ENCODE measurements around the gene RASAL3.

- TF ChIP-seq, protein P1, sequence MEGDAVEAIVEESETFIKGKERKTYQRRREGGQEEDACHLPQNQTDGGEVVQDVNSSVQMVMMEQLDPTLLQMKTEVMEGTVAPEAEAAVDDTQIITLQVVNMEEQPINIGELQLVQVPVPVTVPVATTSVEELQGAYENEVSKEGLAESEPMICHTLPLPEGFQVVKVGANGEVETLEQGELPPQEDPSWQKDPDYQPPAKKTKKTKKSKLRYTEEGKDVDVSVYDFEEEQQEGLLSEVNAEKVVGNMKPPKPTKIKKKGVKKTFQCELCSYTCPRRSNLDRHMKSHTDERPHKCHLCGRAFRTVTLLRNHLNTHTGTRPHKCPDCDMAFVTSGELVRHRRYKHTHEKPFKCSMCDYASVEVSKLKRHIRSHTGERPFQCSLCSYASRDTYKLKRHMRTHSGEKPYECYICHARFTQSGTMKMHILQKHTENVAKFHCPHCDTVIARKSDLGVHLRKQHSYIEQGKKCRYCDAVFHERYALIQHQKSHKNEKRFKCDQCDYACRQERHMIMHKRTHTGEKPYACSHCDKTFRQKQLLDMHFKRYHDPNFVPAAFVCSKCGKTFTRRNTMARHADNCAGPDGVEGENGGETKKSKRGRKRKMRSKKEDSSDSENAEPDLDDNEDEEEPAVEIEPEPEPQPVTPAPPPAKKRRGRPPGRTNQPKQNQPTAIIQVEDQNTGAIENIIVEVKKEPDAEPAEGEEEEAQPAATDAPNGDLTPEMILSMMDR (IDR thresholded peaks at IDR 0.05): no peak
- no peak for TF ChIP-seq POLR2A (IDR thresholded peaks at IDR 0.05)
Measured at GRCh38 chr19:15423130-15423529, 41.2 kb downstream of the RASAL3 start.

Measured in heart left ventricle (tissue), 13 donors.